COR-L47 (cell line): ENCODE results near the gene NR2F6.
"Not testable (repeated sequence)": the region's sequence is repeated elsewhere in the genome, so short reads cannot be mapped to it uniquely, and the experiment has no call there.

Experiments
- DNase-seq: peaks from one replicate; lab custom pipeline; 2025; lab: John Stamatoyannopoulos, UW

Gene NR2F6

DNA sequence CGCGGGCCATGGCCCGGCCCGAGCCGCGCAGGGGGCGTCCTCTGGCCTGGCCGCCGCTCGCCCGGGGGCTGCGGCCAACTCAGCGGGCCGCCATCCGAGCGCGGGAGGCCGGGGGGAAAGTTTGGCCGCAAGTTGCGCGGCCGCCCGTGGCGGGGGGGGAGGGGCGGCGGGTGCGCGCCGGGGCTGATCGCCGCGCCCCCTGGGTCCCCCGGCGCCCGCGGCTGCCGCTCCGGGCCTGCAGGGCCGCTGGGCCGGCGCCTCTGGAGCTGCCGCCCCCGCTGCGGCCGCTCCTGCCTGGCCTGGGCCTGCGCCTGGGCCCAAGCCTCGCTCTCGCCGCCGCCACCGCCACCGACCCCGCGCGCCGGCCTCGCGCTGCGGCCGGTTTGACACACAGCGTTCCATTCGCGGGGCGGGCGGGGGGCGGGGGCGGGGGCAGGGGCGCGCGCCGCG, at the start of gene NR2F6:
Gene NR2F6 (minus strand): TSS at position 385 of the 450 bp plus-strand sequence. CDS start 699 bp downstream, outside the sequence.
- DNase-seq: no peak

DNA sequence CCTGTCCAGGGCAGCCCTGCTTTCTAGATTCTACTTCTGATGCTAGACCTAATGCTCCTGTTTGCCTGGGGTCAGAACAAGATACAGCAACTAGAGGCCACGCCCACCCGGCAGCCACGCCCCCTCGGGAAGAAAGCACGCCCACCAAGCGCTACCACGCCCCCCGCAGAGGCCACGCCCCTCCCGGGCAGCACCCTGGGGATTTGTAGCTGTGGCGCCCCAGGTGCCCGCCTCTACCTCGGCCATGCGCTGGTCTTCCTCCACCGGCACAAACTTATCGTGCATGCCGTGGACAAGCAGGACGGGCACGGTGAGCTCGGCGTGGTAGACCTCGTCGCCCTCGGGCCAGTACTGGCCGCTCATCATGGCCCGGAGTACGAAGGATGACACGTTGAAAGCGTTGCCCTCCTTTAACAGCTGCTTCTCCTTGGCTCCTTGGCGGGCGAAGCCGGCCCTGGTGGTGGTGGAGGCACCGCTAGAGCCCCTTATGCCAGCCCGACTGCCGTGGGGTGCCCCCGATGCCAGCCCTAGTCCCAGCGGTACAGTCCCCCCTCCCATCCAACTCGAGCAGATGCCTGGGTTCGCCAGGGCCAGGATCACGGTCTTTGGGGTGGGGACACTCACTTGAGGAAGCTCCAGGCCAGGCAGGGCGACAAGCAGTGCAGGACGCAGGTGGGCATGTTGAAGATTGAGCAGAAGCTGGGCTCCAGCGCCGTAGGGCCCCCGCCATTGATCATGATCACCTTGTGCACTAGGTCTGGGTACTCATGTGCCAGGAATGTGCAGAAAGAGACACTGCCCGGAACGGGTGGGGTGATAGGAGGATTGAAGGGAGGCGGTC, 48.6 kb upstream of the NR2F6 start:
- peak; percentile 6 for DNase-seq

DNA sequence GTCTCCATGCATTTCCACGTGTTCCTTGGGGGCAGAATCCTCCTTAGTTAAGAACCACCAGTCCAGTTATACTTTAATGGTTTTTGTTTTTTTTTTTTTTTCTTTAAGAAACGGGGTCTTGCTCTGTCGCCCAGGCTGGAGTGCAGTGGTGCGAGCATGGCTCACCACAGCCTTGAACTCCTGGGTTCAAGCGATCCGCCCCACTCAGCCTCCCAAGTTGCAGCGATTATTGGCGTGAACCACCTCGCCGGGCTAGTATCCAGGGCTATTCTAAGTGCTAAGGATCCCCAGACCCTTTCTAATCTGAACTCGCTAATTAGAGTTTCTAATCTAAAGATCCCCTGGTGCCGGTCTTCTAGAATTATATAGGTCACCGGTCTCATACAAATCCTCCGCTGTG, 47.9 kb upstream of the NR2F6 start:
- no peak for DNase-seq

DNA sequence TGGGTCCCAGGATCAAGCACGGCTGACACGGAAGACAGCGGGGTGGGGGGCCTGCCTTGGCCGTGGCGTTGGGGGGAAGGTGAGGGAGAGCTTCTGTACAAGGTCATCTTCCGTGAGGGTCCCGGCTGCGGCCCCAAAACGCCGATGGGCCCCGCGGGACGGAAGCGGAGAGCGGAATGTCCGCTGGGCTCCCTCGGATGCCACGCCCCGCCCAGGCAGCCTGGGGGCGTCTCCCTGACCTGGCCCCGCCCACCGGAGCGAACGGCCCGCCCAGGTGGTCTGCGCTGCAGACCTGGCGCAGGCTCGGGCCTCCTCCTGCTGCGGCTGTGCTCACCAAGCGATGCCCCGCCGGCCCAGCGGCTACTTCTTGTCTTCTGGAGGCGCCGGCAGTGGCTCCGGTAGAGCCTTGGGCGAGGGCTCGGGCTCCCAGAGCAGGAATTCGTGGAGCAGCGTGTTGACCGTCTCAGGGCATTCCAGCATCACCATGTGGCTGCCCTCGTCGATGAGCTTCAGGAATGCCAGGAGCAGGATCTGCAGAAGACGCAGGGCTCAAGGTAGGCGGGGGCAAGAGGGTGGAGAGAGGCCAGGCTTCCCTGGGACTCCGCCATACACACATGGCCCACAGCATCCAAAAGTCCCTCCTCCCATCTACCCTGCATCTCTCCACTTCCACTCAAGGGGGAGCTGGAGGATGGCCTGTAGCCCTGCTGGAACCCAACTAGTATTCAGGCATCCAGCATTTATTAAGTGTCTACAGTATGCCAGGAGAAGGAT, 46.8 kb upstream of the NR2F6 start:
- peak; percentile 26 for DNase-seq

- no peak for DNase-seq
These were observed 43.8 kb upstream of the NR2F6 start for GRCh38 chr19:17289489-17289888.

DNA sequence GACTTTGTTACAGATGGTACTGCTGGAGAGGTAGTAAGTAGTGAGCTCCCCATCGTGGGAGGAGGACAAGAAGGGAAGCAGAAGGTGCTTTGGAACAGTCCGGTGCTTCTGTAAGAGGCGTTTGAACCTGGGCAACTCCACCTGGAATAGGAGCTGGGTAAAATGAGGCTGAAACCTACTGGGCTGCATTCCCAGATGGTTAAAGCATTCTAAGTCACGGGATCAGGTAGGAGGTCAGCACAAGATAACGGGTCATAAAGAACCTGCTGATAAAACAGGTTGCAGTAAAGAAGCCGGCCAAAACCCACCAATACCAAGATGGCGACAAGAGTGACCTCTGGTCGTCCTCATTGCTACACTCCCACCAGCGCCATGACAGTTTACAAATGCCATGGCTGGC, 41.0 kb upstream of the NR2F6 start:
- DNase-seq: no peak

DNA sequence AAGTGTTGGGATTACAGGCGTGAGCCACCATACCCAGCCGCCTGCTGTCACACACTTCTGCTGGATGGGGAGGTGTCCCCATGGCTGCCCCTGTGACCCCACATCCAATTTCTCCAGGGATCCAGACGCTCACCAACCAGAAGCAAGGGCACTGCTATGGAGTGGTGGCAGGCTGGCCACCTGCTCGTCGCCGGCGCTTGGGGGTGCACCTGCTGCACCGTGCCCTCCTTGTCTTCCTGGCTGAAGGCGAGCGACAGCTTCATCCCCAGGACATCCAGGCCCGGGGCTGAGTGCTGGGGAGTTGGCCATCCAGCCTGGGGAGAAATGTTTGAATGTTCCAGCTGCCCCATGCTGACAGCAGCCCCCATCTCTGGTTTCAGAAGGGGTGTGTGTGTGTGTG, 40.5 kb upstream of the NR2F6 start:
- no peak for DNase-seq

- DNase-seq: no peak
These were observed 39.9 kb upstream of the NR2F6 start for GRCh38 chr19:17285415-17286135.

DNA sequence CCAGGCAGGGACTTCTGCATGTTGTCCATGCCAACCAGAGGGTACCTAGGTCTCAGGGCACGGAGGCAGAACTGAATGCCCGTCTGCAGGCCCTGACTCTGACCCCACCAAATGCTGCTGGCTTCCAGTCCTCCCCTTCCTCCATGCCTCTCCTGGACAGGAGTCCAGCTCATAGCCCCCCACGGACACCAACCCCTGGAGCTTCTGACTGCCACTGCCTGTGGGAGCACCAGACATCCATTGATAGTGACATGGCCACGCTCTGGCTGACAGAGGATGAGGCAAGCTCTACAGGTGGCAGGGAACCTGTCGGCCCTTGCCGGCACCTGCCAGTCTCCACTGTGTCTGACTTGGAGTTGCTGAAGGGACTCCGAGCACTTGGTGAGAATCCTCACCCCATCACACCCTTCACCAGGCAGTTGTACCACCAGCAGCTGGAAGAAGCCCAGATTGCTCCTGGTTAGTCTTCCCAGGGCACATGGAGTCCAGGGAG, 37.8 kb upstream of the NR2F6 start:
- no peak for DNase-seq

DNA sequence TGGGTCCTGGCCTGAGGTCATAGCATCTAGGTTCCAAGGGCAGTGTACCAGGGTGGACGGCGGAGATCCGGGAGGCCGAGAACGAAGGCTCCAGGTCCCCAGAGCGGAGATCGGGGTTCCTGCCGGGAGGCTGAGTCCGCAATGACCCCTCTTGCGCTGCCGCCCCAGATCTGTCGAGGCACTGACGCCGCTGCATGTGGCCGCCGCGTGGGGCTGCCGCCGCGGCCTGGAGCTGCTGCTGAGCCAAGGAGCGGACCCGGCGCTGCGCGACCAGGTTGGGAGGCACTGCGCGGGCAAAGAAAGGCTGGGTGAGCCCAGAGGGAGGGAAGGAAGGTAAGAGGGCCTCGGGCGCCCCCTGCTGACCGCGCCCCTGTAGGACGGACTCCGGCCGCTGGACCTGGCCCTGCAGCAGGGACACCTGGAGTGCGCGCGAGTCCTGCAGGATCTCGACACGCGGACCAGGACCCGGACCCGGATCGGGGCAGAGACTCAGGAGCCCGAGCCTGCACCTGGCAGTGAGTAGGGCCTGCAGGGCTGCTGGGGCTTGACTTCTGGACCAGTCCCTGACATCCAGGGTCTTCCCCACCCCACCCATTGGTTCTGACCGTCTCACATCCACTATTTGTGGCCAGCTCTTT, 36.9 kb upstream of the NR2F6 start:
- DNase-seq: peak; percentile 82

DNA sequence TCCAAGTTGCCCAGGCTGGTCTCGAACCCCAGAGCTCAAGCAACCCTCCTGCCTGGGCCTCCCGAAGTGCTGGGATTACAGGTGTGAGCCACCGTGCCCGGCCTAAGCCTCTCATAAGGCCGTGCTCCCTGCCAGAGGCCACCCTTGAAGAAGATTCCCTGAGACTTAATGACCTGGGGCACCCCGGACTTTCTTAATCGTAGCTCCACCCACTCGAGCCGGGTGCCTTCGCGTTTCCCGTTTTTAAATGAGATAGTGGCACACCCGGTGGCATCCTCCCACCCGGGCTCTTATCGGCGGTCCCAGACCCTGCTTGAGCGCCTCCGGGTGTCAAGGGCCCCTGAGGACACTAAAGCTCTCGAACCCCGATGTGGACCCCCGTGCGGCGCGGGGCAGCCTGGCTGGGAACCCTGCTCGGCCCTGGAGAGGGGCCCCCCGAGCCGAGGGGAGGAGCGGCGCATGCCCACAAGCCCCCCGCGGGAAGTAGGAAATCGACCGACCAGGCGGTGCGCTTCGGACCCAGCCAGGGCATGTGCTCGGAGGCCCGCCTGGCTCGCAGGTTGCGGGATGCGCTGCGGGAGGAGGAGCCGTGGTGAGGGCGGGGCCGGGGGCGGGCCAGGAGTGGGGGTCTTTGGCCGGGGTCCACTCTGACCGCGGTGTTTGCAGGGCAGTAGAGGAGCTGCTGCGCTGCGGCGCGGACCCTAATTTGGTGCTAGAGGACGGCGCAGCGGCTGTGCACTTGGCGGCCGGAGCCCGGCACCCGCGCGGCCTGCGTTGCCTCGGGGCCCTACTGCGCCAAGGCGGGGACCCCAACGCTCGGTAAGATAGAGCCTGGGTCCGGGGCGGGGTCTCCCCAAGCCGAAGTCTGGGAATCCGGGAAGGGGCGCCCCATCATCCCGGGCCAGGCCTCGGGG, 35.9 kb upstream of the NR2F6 start, which contains the start of gene ANKLE1:
Gene ANKLE1 (plus strand): TSS at position 511 of the 914 bp plus-strand sequence. CDS start 20 bp downstream, at position 531.
- no peak for DNase-seq

DNA sequence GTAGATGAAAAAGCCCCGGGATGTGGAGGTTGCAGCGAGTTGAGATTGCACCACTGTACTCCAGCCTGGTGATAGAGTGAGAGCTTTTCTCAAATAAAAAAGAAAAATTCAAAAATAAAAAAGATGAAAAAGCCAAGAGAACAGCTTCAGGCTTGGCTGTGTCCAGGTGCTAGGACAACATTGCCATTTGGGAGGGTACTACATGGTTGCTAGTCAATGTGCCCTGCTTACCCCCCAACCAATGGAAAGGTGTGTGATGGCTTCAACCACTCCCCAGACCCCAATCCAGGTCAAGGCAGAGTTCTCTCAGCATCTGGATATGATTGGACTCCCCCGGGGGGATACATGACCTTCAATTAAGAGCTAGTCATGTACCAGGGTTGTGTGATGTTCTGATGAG, 33.7 kb upstream of the NR2F6 start:
- no peak for DNase-seq

- no peak for DNase-seq
These were observed 29.9 kb upstream of the NR2F6 start for GRCh38 chr19:17275441-17276175.

GRCh38 chr19:17274892-17275291, 29.2 kb upstream of the NR2F6 start:
- not testable (repeated sequence) for DNase-seq

DNA sequence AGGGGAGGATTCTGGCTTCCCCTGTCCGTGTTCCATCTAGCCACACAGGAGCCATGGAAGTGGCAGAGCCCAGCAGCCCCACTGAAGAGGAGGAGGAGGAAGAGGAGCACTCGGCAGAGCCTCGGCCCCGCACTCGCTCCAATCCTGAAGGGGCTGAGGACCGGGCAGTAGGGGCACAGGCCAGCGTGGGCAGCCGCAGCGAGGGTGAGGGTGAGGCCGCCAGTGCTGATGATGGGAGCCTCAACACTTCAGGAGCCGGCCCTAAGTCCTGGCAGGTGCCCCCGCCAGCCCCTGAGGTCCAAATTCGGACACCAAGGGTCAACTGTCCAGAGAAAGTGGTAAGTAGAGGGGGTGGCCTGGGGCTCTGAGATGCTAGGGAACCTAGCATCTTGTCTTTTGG, 23.0 kb upstream of the NR2F6 start:
- DNase-seq: no peak

- DNase-seq: peak; percentile 96
These were observed 21.5 kb upstream of the NR2F6 start, which contains the start of gene BABAM1 for GRCh38 chr19:17266975-17267788. Gene BABAM1, plus strand, starts transcription at chr19:17267443. Its CDS starts 1,364 bp downstream, at chr19:17268807.

DNA sequence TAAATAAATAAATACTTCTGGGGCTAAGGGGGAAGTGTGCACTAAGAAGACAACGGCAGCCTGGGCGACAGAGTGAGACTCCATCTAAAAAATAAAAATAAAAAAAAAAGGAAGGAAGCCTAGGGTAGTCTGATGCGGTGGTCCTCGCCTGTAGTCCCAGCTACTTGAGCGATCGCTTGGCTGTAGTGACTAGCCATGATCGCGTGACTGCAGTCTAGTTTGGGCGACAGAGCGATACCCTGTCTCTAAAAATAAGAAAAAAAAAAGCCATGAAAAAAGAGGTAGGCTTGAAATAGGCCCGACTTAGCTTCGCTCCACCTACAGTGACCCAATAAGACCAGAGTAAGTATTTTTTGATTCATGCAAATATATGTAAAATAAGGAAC, 20.9 kb upstream of the NR2F6 start:
- no peak for DNase-seq

DNA sequence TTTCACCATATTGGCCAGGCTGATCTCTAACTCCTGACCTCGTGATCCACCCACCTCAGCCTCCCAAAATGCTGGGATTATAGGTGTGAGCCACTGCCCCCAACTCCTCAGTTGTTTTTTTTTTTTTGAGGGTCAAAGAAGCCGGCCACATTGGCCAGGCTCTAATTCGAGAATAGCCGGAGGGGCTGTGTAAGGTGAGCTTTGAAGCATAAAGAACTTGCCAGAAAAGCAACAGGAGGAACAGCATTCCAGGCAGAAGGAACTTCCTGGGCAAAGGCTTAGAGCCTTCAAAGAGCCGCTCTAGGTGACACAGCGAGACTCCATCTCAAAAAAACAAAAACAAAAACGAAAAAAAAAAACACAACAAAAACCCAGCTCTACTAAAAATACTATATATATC, 20.3 kb upstream of the NR2F6 start:
- no peak for DNase-seq

GRCh38 chr19:17264641-17264979, 18.9 kb upstream of the NR2F6 start, which contains the start of gene USHBP1:
Gene USHBP1, minus strand, starts transcription at chr19:17264745. Its CDS starts 446 bp downstream, at chr19:17264299.
- no peak for DNase-seq
